ENCODE measurements around the gene CLDN9.

Gene CLDN9

DNA sequence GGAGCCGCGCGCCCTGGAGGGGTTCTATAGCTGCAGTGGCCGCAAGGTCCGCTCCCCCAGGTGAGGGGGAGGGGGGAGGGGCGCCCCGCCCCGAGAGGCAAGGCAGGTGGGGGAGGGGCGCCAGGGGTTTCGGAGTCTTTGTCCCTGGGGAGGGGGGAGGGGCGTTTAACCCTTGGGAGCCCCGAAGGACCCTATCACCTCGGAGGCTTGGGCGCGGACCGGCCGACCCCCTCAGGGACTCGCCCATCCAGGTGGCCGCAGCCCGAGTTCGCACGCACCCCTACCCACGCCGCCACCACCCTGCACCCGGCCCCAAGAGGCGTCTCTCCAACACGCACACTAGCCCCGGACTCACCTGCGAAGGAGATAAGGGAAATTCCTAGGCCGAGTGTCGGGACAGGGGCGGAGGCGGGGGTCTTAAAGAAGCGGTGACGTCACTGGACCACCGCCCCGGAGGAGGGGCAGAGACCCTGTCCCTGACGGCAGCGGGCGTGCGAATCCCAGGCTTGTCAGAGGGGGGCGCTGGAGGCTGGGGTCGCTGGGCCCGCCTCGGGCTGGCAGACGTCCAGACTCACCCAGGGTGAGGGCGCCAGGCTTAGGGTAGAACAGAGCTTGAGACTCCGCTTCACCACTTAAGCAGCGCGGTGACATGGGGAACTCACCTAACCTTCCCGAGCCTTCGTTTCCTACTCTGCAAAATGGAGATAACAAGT is 5.2 kb downstream of the CLDN9 start, which contains the start of gene CLDN6:
TSS of gene CLDN6 (minus strand) at position 390 of the 713 bp plus-strand sequence. CDS start 2,162 bp downstream, outside the sequence.
- no peak for DNase-seq (ENCODE audit: low read depth in 2 of 2)

DNA sequence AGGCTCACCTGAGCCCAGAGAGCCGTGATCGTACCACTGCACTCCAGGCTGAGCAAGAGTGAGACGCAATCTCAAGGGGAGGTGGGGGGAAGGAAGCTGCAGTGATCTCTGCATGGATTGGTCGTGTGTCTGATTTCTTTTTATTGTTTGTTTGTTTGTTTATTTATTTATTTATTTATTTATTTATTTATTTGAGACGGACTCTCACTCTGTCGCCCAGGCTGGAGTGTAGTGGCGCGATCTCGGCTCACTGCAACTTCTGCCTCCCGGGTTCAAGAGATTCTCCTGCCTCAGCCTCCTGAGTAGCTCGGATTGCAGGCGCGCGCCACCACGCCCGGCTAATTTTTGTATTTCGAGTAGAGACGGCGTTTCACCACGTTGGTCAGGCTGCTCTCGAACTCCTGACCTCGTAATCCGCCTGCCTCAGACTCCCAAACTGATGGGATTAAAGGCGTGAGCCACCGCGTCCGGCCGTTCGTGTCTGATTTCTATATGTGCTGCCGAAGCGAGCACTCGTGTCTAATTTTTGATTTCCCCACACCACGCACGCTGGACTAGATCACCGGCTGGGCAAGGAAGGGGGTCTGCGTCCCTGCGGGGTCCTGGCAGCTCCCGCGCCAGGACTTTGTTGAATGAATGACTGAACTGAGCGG is 7.0 kb downstream of the CLDN9 start:
- DNase-seq (ENCODE audit: low read depth in 2 of 2), result no peak

DNA sequence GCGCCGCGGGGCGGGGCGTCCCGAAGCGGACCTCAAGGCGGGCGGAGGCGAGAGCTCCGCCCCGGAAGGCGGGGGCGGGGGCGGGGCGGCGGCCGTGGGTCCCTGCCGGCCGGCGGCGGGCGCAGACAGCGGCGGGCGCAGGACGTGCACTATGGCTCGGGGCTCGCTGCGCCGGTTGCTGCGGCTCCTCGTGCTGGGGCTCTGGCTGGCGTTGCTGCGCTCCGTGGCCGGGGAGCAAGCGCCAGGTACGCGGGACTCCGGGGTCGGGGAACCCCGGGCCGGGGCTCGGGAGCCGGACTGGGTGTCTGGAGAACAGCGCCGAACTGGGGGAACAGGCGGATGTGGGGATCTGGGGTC is 7.5 kb downstream of the CLDN9 start, which contains the start of gene TNFRSF12A:
TSS of gene TNFRSF12A (plus strand) at position 122 of the 357 bp plus-strand sequence. CDS start at position 152, 30 bp downstream.
- DNase-seq (ENCODE audit: low read depth in 2 of 2), result peak; percentile 47 to 63

DNA sequence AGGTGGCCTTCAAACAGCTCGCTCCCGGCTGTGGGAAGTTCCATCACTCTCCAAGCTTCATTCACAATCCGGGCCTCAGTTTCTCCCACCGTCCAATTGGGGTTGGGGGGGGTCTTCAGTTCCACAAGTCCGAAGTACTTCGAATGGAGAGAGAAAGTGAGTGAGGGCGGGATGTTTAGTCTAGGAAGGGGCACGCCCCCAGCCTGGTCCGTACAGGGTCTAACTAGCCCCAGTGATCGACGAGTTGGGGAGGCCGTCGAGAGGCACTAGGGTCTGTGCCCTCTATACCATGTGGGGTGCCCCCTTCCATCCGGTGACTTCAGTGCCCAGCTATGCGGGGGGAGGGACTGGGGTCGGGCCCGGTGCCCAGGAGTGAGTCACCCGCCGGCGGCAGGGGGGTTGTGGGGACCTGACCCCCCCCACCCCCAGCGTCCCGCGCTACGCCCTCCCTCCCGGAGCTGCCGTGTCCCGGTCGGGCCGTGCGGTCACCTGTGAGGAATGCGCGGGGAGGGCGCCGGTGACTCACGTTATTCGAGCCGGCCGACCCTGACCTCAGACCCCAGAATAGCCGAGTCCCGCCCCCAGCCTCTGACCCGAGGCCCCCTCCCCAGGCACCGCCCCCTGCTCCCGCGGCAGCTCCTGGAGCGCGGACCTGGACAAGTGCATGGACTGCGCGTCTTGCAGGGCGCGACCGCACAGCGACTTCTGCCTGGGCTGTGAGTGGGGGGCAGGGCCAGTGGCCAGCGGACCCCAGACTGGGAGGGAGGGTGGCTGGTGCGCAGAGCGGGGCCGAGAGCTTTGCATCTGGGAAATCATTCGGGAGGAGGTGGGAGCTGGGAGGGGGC is 8.1 kb downstream of the CLDN9 start:
- DNase-seq (ENCODE audit: low read depth in 2 of 2), result no peak

DNA sequence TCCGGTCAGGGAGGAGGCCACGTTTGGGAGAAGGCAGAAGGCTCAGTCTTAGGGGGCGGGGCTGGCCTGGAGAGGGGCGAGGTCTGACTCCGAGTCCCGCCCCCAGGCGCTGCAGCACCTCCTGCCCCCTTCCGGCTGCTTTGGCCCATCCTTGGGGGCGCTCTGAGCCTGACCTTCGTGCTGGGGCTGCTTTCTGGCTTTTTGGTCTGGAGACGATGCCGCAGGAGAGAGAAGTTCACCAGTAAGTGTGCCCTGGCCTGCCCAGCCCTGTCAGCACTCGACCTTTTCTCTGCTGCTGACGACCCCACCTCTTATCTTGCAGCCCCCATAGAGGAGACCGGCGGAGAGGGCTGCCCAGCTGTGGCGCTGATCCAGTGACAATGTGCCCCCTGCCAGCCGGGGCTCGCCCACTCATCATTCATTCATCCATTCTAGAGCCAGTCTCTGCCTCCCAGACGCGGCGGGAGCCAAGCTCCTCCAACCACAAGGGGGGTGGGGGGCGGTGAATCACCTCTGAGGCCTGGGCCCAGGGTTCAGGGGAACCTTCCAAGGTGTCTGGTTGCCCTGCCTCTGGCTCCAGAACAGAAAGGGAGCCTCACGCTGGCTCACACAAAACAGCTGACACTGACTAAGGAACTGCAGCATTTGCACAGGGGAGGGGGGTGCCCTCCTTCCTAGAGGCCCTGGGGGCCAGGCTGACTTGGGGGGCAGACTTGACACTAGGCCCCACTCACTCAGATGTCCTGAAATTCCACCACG is 8.9 kb downstream of the CLDN9 start:
- peak; percentile 82 to 91 for DNase-seq (ENCODE audit: low read depth in 2 of 2)

DNA sequence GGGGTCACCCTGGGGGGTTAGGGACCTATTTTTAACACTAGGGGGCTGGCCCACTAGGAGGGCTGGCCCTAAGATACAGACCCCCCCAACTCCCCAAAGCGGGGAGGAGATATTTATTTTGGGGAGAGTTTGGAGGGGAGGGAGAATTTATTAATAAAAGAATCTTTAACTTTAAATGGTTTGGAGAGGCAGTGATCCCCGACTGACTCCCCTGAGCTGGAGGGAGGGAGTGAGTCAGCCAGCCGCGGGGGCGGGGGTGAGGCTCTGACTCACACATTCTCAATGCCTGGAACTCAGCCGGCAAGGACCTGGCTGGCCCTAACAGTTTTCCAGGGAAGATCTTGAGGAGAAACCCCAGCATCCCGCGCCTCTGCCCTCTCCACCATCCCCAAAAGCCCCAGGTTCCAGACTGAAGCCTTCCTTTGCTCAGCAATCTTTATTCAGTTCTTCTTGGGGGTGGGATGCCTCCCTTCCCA is 9.5 kb downstream of the CLDN9 start:
- peak; percentile 88 to 93 for DNase-seq (ENCODE audit: low read depth in 2 of 2)

DNA sequence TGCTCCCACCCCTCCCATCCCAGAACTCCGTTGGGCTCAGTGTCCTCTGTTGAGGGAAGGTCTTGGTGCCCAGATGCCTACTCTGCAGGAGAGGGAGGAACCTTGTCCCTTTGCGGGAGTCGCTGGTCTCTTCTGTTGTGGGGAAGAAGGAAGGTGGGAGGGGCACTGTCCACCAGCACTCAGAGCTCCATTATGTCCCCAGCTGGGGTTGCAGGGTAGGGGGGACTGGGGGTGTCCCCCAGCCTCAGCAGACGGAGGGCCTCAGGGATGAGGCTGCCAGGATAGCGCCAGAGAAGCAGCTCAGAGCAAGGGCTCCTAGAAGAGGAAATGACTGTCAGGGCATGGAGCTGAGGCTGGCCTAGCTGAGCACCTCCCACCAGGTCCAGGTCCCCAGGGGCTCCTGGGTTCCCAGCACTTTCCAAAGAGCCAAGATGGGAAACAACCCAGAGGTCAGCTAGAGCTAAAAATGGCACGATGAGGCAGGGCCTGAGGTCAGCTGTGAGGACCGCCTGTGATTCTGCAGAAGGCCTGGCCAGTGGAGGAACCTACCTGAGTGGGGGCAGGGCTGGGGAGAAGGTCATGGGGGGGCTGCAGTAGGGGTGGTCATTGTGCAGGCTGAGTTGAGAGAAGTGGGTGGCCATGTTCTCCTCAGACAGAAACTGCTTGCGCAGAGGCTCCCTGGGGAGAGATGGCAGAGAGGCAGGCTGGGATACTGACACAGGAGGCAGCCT is 10.1 kb downstream of the CLDN9 start:
- no peak for DNase-seq (ENCODE audit: low read depth in 2 of 2)

DNA sequence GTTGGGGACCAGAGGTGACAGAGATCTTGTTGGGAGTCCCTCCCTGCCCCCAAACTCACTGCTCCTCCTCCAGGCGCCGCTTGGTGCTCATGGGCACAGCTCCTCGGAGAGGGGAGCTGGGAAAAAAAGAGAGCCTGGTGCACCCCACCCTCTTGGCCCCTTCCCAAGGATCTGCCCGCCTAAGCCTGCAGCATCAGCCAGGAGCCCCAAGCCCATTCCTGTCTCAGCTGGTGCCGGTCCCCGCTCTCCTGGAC is 10.6 kb downstream of the CLDN9 start:
- DNase-seq (ENCODE audit: low read depth in 2 of 2), result no peak

DNA sequence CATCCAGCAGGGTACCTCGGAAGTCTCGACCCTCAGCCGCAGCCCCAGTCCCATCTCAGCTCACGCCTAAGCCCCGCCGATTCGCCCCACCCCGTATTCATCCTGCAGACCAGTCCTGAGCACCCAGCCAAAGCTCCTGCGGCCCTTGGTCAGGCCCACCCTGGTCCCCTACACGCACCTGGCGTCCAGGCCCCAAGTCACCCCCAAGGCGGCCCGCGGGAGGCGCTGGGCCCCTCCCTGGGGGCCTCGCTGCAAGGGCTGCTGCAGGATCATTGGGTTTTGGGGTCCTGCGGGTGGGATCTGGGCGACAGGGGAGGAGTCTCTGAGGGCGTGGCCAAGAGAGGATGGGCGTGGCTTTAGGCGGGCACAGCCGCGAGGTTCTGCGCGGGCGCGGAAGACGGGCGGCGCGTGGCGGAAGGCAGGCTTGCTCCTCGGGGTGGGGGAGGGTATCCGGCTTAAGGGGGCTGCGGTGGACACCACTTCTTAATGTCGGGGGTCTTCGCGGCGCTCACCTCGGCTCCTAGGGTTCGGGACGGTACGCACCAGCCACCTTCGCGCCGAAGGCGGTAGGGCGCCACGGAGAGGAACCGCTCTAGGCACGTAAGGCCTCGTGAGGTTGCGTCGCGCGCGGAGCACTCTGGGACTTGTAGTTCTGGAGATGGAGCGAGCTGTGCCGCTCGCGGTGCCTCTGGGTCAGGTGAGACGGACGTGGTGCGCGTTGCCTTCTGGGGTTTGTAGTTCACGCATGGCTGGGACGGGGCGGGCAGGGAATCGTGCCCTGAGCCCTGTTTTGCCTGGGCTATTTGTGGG is 11.2 kb downstream of the CLDN9 start, which contains the start of the genes HCFC1R1 and THOC6:
TSS of gene HCFC1R1 (minus strand) at position 274 of the 810 bp plus-strand sequence. CDS start at position 273, 1 bp downstream.
TSS of gene THOC6 (plus strand) at position 367 of the 810 bp plus-strand sequence. CDS start at position 659, 292 bp downstream.
- peak; percentile 94 to 95 for DNase-seq (ENCODE audit: low read depth in 2 of 2)

DNA sequence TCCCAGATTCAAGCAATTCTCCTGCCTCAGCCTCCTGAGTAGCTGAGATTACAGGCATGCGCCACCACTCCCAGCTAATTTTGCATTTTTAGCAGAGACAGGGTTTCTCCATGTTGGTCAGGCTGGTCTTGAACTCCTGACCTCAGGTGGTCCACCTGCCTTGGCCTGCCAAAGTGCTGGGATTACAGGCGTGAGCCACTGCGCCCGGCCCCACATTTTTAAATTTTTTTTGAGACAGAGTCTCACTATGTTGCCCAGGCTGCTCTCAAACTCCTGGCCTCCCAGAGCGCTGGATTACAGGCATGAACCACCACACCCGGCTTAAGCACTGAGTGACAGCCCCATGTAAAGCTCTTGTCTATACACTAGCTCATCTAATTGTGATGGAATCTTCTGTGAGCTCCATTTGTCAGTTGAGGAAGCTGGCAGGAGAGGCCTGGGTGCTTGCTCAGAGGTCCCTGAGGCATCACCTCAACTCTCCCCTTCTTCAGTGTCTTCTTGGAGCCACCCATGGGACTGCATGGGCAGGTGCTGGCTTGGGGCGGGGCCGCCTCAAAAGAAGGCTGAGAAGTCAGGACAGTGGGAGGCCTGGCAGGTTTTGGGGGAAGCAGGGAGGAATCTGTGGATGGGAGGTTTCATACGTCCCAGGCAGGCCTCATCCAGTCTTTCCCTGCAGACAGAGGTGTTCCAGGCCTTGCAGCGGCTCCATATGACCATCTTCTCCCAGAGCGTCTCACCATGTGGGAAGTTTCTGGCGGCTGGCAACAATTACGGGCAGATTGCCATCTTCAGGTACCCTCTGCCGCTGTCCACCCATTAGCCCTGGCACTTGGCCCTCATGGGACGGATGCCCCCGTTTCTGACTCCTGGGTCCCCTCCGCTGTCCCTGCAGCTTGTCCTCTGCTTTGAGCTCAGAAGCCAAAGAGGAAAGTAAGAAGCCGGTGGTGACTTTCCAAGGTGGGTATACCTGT is 12.6 kb downstream of the CLDN9 start:
- DNase-seq (ENCODE audit: low read depth in 2 of 2), result no peak

DNA sequence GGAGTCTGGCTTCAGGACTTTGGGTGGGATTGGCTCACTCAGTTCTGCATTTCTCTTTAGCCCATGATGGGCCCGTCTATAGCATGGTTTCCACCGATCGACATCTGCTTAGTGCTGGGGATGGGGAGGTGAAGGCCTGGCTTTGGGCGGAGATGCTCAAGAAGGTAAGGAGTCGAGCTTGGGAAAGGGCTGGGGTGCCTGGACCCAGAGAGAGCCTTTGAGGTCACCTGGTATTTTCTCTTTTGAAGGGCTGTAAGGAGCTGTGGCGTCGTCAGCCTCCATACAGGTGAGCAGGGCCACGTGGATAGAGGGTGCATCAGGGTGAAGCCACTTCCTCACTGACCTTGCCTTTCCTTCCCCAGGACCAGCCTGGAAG is 13.3 kb downstream of the CLDN9 start:
- no peak for DNase-seq (ENCODE audit: low read depth in 2 of 2)

DNA sequence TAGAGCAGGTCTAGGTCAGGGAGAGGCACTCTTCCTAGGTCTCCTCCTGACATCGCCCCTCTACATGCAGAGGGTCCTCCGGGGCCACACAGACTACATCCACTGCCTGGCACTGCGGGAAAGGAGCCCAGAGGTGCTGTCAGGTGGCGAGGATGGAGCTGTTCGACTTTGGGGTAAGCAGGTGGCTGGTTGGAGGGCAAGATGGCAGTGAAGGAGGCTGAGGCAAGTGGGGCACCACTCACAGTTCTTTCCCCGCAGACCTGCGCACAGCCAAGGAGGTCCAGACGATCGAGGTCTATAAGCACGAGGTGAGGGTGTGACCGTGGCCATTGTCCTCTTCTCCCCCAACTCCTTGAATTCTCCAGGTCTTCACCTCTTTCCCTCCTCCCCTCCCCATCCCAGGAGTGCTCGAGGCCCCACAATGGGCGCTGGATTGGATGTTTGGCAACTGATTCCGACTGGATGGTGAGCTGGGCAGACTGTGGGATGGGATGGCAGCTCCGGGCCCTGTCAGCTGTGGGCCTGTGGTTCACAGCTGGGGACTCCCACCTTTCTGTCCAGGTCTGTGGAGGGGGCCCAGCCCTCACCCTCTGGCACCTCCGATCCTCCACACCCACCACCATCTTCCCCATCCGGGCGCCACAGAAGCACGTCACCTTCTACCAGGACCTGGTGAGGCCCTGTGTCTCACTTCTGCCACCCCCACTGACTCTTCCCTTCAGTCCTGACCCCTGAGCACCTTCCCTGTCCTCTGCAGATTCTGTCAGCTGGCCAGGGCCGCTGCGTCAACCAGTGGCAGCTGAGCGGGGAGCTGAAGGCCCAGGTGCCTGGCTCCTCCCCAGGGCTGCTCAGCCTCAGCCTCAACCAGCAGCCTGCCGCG is 14.1 kb downstream of the CLDN9 start:
- DNase-seq (ENCODE audit: low read depth in 2 of 2), result no peak

DNA sequence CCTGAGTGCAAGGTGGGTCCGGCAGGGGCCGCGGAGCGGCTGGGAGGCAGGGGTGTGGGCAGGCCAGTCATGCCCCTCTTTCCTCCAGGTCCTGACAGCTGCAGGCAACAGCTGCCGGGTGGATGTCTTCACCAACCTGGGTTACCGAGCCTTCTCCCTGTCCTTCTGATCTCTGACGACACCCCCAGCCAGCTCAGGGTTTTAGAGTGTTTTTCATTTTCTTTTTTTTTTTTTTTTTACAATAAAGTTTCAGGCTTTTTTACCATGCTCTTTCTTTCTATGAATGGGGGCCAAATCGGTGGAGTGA is 14.7 kb downstream of the CLDN9 start:
- DNase-seq (ENCODE audit: low read depth in 2 of 2), result no peak

DNA sequence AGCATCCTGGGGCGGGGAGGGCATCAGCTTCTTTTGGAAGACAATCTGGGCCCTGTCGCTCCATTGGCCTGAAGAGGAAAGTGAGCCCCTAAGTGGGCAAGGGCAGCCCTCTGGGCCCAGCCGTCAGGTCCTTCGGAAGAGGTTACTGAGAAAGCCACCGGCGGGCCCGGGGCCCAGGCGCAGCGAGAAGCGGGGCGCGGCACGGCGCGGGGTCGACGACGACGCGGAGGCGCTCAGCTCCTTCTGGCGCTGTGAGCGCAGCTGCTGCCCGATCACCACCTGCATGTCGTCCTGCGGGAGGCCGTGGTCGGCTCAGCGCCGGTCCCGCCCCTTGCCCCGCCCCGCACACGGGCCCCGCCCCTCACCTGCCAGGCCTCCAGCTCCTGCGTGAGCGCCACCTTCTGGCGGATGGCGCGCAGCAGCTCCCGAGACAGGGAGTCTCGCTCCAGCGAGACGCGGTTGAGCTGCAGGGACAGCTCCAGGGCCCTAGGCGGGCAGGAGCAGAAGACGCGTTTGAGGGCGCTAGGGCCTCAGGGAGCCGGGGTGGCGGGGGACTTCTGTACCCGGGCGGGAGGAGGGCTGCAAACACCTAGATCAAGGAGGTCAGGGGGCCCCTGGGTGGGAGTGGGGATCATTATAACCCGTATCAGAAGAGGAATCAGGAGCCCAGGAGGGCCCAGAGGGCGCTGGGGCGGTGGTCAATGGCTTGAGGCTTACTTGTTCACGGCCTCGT is 15.4 kb downstream of the CLDN9 start:
- peak; percentile 85 to 92 for DNase-seq (ENCODE audit: low read depth in 2 of 2)

DNA sequence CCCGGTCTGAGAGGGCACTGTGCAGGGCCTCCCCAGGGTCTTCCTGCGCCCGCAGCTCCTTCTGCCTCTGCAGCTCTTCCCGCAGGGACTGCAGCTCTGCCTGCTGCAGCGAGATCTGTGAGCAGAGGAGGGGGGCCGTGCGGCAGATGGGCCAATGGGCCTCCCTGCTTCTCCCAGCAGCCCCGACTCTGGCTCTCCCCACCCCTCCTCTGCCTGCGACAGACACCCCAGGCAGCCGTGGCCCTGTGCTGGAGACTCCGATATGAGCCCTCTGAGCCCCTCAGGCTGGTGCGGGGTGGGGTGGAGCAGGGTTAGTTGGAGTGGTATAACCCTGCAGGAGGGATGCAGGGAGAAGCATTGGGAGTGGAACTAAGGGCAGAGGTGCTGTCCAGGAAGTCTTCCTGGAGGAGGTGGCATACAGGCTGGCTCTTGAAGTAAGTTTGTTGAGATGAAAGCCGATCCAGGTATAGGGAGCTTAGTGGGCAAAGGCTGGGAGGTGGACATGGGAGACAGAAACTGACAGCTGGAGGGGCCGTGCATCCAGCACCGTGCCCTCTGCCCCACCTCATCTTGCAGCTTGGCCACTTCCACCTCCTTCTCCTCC is 16.1 kb downstream of the CLDN9 start:
- DNase-seq (ENCODE audit: low read depth in 2 of 2), result no peak

DNA sequence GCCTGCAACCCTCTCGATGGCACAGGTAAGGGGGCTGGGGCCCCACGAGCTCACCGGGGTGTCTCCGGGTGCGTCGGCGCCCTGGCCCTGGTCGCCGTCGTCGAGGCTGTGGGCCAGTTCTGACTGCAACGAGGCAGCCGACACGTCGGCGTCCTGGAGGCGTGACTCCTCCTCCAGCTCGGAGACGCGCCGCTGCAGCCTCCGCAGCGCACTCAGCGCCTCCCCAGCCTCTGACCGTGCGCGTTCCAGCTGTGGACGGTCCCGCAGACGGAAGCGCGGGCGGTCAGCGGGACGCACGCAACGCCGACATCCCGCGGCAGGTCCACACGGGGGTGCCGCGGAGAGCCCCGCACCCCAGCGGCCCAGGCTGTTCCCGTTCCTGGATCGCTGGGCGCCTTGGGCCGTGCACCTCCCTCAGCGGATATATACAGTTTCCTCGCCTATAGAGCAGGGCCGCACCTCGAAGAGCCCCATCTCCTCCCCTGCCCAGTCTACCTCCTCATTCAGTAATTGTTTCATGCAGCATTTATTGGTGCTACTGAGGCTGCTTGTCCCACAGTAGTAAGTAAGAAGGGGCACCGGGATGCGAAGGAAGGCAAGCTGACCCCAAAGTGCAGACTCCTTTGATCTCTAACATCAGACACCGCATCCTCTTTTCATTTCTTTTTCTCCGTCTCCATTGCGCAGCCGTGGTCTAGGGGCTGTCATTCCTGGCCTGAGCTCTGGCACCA is 16.9 kb downstream of the CLDN9 start:
- peak in 1 of 2 donors; percentile 45 for DNase-seq (ENCODE audit: low read depth in 2 of 2)

Data from stimulated activated CD4-positive, alpha-beta T cell treated with anti-CD3 and anti-CD28 coated beads, Interleukin-4, amount 100 ng/mL, for 48 hours (primary cell).